ENCODE data around the gene TRMT1L.

GRCh38 chr1:185068341-185068740 lies 88.4 kb downstream of the TRMT1L start:
- TF ChIP-seq POLR2A (IDR thresholded peaks at IDR 0.05) (no peak), CTCF (IDR thresholded peaks at IDR 0.05) (no peak)
